NCI-H82 (cell line): ENCODE measurements around the gene DNM1.

Experiments used
- DNase-seq: peaks from one replicate; lab custom pipeline; 2025; lab: John Stamatoyannopoulos, UW

DNM1 gene

DNA sequence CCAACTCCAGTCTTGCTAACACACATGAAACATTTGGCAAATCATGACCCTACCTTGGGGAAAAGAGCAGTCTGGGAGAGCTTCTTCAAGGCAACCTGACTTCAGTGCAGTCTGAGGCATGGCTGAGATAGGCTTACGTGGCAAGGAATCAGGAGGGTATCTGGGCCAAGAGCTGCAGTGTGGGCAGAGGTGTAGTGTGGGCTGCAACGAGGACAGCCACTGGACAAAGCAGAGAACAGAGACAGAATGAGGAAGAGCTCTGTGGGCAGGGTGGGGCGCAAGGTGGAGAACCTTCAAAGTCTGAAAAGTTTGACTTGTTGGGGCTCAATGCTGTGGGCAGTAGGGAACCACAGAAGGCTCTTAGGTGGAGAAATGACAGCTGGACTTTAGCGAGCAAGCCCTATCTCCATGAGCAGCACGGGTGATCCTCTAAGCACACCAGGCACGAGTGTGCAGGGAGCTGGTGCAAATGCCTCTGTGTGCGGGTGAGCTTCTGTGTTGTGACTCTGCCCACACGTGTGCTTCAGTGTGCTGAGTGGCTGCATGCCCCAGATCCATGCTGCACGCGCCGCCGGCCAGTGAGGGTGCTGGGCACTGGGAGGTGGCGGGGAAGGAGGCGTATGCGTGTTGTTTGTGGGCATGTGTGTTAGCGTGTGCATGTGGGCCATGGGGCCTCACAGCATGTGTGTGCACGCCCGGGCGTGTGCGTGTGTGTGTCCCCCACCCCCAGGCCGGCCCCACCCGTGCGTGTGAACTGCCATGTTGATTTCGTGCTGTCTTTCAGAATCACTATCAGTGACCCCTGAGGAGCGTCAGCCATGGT lies 49.3 kb downstream of the DNM1 start:
- DNase-seq: no peak

DNA sequence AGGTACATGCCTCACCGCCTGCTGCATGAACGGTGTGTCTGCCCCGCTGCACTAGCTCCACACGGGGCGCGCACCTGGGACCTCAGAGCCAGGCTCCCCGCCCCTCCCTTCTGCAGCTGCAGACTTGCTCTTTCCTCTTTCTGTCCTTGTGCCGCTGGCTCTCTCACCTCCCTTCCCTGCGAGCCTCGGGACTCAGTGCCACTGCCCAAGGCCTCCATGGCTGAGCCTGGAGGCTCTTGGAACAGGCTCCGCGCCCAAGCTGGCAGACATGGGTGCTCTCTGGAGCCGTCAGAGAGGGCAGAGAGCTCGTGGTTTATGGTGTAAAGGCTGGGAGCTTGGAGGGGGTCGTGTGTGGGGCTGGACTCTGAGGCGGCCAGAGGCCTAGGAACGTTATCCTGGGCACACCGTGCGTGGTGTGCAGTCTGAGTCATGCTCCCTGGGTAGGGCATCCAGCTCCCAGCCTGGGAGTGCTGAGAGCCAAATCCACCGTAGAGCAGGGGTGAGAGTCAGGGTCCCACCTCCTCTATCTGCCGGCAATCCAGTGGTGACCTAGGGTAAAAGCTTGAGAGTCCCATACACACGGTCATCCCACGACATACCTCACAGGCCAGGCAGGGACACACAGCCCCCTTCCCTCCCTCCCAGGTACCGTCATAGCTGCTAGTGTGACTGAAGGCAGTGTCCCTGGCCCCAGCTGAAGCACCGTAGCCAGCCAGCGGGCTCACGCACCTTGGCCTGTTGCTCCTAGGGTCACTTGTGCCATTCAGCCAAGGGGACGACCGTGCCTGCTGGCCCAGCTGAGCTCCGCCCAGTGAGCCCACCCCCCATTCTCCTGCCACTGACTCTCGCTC lies 50.2 kb downstream of the DNM1 start:
- no peak for DNase-seq

DNA sequence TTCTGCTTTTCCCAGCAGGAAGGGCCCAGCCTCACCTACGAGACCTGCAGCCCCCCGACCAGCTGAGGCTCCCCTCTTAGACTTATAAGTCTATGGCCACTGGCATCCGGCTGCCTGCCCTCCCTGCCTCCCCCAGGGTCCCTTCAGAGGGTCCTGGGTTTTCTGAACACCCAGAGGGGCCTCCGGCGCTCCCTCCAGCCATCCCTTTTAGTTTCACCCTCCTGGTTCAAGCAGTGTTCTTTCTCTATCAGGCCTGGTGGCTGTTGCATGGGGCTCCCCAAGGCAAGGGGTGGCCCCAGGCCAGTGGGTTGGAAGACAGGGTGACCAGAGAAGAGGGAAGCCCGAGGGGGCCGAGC lies 50.8 kb downstream of the DNM1 start:
- DNase-seq: no peak

DNA sequence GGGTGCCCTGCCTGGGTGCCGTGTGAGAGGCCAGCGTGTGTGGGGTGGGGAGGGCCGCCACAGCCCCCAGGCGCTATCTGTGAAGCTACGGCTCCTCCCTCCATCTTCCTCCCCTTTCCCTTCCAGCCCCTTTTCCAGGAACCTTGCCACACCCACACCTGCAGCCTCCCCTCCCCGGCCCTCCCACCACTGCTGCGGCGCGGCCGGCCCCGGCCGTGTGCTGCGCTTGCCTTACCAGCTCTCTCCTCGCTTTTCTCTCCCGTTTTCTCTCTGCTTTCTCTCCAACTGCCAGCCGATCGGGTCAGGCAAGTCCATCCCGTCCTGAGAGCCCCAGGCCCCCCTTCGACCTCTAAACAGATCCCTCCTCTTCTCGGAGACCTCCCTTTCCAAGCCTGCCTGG lies 51.2 kb downstream of the DNM1 start:
- no peak for DNase-seq

DNA sequence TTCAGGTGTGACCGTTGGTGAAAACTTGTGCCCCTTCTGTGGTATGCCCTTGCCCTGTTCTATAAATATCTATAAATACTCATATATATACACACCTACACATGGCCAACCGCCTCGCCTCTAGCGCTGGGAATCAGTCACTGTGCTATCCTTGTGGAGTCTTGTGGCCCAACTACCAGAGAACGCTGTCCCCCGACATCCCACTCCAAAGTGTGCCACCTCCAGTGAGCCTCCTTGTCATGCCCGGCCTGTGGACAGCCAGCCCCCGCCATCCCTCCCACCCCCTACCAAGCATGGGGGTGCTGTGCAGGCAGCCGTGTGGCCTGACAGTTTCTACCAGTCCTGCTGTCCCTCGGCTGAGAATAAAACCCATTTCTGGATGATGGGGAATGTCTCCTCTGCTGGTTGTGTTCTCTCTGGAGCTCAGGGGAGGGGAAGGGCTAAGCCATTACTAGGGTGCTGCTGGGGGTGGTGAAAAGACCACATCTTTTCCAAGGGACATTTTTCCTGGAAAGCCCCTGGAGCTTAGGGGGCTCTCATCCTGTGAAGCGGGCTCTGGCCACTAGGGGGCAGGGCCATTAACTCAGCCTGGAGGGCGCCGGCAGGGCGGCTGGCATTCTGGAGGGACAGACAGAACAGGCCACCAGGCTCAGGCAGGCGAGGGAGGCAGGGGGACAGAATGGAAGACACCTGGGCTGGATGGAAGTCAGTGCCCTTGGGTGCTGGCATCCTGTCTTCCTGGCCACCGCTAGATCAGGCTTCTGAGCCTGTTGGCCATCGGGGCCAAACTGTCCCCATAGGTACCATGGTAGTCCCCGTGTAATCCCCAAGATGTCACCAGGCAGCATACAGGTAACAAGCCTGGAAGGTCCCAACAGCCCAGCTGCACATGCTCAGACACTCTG lies 51.9 kb downstream of the DNM1 start:
- peak; percentile 85 for DNase-seq

DNA sequence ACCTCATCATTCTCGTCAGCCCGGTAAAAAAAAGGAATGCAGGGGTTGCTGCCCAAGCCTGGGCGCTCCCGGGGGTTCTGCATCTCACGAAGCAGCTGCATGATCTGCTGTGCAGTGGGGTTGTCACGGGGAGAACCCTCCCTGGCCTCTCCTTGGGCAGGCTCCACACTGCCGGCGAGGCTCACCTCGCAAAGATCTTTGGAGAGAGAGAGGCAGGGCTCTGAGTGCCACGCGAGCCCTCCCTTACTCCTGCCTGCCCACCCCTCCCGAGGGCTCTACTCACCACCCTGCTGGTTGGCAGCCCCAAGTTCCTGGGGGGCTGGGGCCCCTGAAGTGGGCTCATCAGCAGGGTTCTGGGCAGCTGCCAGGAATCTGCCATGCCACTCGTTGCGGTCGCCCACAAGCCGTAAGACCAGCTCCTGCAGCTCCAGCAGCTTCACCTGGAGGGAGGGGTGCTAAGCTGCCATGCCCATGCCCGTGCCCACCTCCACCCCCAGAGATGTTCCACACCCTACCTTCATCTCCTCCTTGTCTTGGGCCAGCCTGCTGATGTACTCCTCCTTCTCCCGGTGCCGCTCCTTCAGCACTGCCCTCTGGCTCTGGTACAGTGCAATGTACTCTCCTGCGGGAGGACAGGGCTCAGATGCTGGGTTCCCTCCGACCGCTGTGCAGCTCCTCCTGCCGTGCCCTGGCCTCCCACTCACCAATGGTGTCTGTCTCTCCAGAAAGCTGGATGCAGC lies 54.1 kb downstream of the DNM1 start:
- no peak for DNase-seq

DNA sequence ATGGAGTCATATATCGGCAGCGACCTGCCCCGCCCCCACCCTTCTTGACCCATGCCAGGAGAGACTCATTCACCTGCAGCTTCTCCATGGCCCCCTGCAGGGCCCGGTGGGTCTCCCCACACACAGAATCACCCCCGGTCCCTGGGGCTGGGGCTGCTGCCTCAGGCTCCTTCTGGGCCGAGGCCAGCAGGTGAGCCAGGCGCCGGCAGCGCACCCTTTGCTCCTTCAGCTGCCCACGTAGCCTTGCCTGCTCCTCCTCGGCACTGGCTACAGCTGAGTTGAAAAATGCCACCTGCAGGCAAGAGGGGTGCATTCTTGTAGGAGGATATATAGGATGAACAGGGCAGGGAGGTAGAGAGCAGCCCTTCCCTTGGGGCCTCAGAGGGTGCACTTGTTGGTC lies 54.7 kb downstream of the DNM1 start:
- no peak for DNase-seq

DNA sequence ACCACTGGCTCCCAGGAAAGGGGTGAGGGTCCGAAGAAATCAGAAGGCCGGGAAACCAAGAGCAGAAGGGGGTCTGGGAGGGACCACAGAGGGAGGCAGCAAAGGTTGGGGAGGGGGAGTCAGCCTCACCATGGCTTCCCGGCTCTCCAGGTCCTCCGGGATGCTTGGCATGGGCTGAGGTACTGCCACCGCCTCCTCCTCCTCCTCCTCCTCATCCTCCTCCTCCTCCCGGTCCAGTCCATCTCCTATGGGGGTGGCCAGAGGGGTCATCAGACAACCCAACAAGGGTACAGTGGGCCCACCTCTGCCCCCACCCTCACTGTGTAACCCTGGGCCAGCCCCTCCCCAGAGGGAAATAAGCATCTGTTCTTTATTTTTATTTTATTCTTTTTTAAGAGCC lies 55.1 kb downstream of the DNM1 start:
- DNase-seq: no peak

DNA sequence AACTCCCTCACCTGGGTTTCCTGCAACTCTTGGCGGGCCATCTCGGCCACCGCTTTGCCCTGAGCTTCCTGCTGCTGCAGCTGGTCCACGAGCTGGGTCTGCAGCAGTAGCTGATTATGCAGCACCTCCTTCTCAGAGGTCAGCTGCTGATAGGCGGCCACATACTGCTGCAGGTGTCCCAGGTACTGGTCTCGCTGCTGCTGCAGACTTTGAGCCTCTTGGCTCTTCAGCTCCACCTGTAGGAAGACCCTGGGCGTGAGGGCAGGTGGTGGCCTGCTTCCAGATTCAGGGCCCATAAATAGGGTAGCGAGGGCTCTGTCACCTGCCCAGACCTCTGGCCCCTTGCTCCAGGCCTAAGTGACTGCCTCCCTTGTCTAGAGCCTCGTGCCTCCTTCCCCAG lies 56.0 kb downstream of the DNM1 start:
- no peak for DNase-seq

DNA sequence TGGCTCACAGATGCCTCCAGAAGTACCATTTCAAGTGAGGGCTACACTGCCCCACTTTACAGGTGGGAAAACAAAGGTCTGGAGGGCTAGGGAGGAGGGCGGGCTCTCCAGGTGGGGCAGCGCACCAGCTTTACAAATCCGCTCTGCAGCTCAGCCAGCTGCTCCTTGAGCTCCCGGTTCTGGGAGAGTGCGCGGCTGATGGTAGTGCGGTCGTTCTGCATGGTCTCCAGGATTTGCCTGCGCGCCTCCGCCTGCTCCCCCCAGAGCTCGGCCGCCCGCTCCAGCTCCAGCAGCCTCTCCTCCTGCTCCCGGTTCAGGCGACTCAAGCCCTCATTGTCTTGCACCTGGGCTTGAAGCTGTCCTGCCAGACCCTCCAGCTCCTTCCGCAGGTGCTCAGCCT lies 57.2 kb downstream of the DNM1 start:
- DNase-seq: no peak

DNA sequence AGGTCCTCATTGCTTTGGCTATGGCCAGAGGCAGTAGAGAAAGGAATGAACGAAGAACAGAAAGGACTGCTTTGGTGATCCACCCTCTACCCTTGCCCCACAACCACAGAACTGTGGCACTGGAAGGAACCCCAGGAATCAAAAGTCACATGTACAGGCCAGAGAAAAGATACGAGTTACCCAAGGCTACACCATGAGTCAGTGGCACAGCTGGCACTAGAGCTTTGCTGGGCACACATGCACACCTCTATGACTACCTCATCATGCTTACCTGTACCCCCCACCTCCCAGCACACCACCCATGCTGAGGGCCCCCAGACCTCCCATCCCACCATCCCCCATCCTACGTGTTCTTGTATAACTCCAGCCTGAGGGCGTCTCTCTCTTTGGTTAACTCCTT lies 59.5 kb downstream of the DNM1 start:
- no peak for DNase-seq

DNA sequence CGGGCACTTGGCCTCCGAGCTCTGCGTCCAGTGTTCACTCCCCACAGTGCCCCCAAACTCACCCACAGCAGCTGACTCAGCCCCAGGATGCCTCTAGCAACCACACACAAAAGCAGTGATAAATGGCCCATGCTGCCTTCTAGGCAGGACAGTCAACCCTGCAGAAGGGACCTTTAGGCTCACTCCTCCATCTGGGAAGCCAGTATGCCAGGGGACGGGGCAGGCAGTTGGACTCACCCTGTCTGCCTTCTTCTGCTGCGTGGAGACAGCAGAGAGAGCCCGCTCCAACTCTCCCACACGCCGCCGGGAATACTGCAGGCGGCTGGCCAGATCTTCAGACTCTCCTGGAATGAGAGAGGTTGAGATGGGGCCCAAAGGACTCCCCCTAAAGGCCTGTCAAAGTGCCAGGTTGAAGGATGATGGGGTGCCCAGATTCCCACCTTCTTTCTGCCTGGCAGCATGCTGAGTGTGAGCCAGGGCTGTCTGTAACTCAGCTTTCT lies 62.2 kb downstream of the DNM1 start:
- DNase-seq: no peak

DNA sequence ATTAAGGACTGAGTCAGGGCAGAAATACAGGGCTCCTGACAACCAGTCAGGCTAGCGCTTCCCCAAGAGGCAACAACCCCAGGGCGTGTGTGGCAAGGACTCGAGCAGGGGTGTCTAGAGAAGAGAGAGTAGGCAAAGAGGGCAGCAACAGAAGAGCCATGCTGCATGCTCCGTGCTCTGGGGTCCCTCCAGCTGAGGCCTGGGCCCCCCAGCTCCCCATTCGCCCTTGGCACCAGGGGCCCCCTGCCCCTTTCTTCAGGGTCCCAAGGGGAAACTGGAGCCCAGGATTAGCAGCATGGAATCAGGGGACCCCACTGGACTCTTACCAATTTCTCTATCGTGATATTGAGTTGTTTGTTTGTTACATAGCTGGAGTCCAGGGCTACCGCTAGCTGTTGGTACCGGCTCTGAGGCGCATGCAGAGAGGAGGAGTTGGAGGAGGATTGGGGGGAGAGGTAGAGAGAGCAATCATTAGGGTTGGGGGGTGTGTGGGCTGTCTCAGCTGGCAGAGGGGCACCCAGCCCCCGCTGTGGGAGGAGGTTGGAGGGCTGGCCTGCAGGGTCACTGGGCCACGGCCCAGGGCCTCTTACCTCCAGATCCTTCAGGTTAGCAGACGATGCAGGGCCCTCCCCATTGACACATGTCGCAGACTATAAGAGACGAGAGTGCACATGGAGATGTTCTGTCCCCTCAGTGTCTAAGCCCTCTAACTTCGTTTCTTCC lies 63.9 kb downstream of the DNM1 start:
- DNase-seq: no peak

DNA sequence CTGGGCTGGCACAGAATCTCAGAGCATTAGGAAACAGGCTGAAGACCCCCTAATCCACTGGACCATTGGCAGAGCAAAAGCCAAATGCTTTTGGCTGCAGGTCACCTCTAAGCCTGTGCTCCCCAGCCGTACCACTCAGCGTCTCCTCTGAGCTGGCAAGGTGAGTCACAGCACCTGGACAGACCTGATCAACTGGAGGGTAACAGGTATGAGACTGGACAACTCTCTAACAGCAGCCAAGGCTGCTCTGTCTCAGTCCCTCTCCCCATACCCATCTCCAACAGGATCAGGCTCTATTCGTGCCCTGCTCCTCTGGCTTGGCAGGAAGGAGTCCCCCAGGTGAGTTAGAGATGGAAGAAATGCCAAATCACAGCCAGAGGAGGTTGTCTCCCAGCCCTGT lies 67.9 kb downstream of the DNM1 start:
- no peak for DNase-seq

DNA sequence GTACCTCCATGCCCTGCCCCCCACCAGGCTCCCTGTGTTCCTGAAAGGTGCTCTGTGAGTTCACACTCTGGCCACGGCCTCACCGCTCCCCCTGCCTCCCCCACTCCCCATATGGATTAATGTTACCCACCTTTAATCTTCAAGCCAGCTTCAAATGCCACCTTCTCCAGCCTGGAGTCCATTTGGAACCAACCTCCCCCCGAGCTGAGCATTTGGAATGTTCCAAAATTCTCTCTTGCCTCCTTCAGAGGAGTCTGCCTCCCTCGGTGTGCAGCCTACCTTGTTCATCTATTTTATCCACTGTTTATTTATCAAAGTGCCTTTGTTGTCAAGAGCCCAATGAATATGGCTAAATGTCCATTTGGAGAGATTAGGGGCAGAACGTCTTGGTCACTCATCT lies 68.3 kb downstream of the DNM1 start:
- no peak for DNase-seq

DNA sequence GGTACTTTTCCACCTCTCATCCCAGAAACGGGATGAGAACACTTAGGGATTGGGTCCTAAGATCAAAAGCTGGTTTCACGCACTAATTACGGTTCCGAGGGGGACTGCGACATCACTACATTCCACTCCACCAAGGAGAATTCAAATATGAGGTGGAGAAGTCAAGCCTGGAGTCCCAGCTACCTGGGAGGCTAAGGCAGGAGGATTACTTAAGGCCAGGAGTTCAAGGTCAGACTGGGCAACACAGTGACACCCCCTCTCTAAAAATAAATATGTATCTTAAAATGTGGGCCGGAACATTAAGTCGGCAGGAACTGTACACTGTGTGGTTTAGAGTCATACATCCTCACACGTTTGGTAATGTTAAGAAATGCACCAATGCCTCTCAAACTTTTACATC lies 71.1 kb downstream of the DNM1 start:
- DNase-seq: no peak

DNA sequence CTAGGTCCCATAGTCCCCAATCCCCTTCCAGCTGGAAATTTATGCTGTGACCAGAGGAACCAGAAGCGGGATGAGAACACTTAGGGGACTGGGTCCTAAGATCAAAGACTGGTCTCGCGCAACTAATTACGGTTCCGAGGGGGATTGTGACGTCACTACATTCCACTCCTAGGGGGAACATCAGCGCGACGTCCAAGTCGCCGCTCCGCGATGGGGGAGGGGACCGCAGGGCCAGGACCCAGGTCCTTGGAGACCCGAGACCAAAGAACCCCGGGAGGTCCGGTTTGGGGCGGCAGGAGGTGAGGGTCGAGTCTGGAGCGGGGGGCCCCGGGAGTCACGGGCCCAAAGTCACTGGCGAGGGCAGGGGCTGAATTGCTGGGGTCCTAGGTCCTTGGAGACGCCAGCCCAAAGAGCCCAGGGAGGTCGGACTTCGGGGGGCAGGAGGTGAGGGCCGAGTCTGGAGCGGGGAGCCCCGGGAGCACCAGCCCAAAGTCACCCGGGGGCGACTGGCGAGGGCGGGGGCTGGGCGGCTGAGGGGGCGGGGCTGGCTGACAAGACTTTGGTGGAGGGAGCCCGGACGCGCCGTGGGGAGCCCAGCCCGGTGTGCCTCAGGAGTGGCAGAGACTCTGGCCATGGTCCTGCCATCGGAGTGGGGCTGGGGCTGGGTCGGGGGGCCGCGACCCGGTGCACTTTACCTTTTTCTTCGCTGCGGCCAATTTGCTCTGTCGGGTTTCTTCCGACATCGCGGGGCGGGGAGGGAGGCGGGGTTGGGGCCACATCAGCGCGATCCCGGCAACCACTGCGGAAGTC lies 72.2 kb downstream of the DNM1 start, which contains the start of gene GOLGA2:
Gene GOLGA2 (minus strand): TSS at position 810 of the 810 bp plus-strand sequence. CDS start 31 bp downstream, at position 779.
- peak; percentile 48 for DNase-seq

DNA sequence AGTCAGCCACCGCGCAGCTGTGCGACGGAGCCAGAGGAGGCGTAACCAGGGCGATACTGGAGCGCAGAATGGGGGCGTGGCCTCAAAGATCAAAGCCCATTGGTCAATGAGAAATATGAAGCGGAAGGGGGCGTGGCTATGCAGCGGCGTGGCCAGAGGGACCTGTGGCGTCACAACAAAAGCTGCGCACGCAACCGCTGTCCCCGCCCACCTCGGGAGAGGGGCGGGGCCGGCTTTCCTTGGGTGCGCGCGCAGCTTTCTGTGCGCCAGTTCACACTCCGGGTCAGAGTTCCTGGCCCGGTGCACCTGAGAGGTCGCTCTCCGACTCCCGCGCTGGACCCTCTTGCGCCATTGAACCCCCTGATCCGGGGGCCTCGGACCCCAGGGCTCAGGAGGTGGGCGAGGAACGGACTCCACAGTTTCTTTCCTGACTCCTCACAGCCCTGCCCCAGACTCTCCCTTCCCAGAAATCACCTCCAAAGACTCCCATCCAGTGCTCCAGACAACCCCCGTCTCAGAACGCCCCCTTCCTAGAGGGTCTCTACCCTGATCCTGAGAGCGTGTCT lies 72.9 kb downstream of the DNM1 start, which contains the start of gene SWI5:
Gene SWI5 (plus strand): TSS at position 269 of the 566 bp plus-strand sequence.
- peak; percentile 100 for DNase-seq

DNA sequence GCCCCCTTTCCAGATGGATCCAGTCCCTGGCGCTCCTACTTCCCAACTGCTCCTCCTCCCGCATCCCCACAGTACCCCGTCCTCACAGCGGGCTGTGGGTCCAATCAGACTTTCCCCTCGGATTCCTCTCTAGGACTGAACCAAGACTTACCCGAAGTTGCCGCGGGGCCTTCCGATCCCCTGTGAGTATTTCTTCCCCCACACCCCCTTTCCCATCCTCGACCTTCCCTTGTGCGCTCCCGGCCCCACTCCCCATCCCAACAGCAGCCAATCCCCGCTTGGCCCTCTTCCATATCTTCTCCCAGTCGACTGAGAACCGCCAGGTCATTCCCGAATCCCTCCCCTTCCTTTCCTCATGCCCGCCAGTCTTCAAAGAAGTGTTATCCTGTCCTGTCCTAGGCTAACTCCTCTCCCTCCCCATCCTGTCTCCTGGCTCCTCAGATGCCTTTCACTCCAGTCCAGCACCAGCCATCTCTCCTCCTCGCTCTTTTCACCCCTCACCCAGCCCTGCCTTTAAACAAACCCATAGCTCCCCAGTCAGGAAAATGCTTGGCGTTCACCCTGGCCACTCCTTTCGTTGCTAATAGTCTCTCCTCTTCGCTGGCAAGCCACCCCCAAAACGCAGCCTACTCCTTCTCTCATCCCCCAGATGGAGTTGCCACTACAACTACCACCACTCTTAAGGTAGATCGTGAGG lies 73.5 kb downstream of the DNM1 start:
- peak; percentile 59 for DNase-seq
